ENCODE results near the gene RPAIN. TPM values are rescaled to one million over a fixed set of nuclear protein-coding genes. Genes with fewer than 3 reads are reported as not detected.
A peak's percentile ranks its signal among the peaks of the same experiment; 100 is the strongest.
"Not testable (repeated sequence)": the region's sequence is repeated elsewhere in the genome, so short reads cannot be mapped to it uniquely, and the experiment has no call there.

RPAIN gene
- total RNA-seq, 1 donor from 2014 or later: 61.0 TPM

- intact Hi-C loops (cut with micrococcal nuclease): loop anchor here (5.0 kb wide), 1 partner anchor 52 kb away; the partner anchor contains the start of genes DERL2 and MIS12
- Mint-ChIP-seq H3K27me3 (ENCODE audit: low read depth) (no peaks in the 10 kb centered on the region), H3K4me1 (ENCODE audit: low read depth) (peaks cover 41% of the 10 kb centered on the region), H3K4me3 (ENCODE audit: low read depth) (no peak overlapping the region), H3K9me3 (no peaks in the 10 kb centered on the region), H3K36me3 (ENCODE audit: low read depth) (peaks cover 79% of the 10 kb centered on the region), H3K27ac (no peak overlapping the region)
- DNase-seq (ENCODE audit: low spot score): no peak
These were observed 15.0 kb downstream of the RPAIN start for GRCh38 chr17:5434984-5435383.

- H3K4me1 Mint-ChIP-seq (ENCODE audit: low read depth): peaks cover 41% of the 10 kb centered on the region
- intact Hi-C loops (cut with micrococcal nuclease): loop anchor here (5.0 kb wide), 1 partner anchor 51 kb away; the partner anchor contains the start of genes DERL2 and MIS12
- not testable (repeated sequence) for H3K9me3 Mint-ChIP-seq; DNase-seq (ENCODE audit: low spot score); H3K27me3 Mint-ChIP-seq (ENCODE audit: low read depth)
- H3K27ac Mint-ChIP-seq: peak overlapping the region; percentile 44
- peaks cover 79% of the 10 kb centered on the region for H3K36me3 Mint-ChIP-seq (ENCODE audit: low read depth)
- peak overlapping the region; percentile 52 for H3K4me3 Mint-ChIP-seq (ENCODE audit: low read depth)
These were observed 15.9 kb downstream of the RPAIN start for GRCh38 chr17:5435781-5436315.

- Mint-ChIP-seq H3K9me3 (no peaks in the 10 kb centered on the region), H3K36me3 (ENCODE audit: low read depth) (peaks cover 67% of the 10 kb centered on the region), H3K27ac (peak overlapping the region; percentile 78), H3K27me3 (ENCODE audit: low read depth) (no peaks in the 10 kb centered on the region), H3K4me1 (ENCODE audit: low read depth) (peaks cover 36% of the 10 kb centered on the region), H3K4me3 (ENCODE audit: low read depth) (peak overlapping the region; percentile 90)
- intact Hi-C loops (cut with micrococcal nuclease): loop anchor here (5.0 kb wide), 1 partner anchor 49 kb away; the partner anchor contains the start of genes DERL2 and MIS12
- DNase-seq (ENCODE audit: low spot score): no peak
These were observed 17.8 kb downstream of the RPAIN start for GRCh38 chr17:5437721-5438317.

- H3K27ac Mint-ChIP-seq: peak within 1 kb of the TSS; percentile 82
- no peaks in the 10 kb centered on the region for H3K27me3 Mint-ChIP-seq (ENCODE audit: low read depth)
- H3K4me1 Mint-ChIP-seq (ENCODE audit: low read depth): peaks cover 36% of the 10 kb centered on the region
- peak; percentile 90 for DNase-seq (ENCODE audit: low spot score)
- H3K4me3 Mint-ChIP-seq (ENCODE audit: low read depth): peak within 1 kb of the TSS; percentile 90
- H3K9me3 Mint-ChIP-seq: no peaks in the 10 kb centered on the region
- peaks cover 63% of the 10 kb centered on the region for H3K36me3 Mint-ChIP-seq (ENCODE audit: low read depth)
- intact Hi-C loops (cut with micrococcal nuclease): loop anchor here (1.0 to 5.0 kb wide), 3 partner anchors 20 to 48 kb away; partner anchors contain the start of genes DERL2, DHX33, MIS12 and NUP88
These were observed 18.9 kb downstream of the RPAIN start, which contains the start of gene C1QBP for GRCh38 chr17:5438716-5439445. Gene C1QBP (minus strand): TSS chr17:5439155. CDS start chr17:5439073, 82 bp downstream.

GRCh38 chr17:5439446-5439764, 19.4 kb downstream of the RPAIN start:
- H3K36me3 Mint-ChIP-seq (ENCODE audit: low read depth): peaks cover 62% of the 10 kb centered on the region
- peak overlapping the region; percentile 82 for H3K27ac Mint-ChIP-seq
- DNase-seq (ENCODE audit: low spot score): no peak
- intact Hi-C loops (cut with micrococcal nuclease): loop anchor here (1.0 to 5.0 kb wide), 3 partner anchors 20 to 48 kb away; partner anchors contain the start of genes DERL2, DHX33, MIS12 and NUP88
- no peaks in the 10 kb centered on the region for H3K9me3 Mint-ChIP-seq
- H3K4me1 Mint-ChIP-seq (ENCODE audit: low read depth): peaks cover 36% of the 10 kb centered on the region
- no peaks in the 10 kb centered on the region for H3K27me3 Mint-ChIP-seq (ENCODE audit: low read depth)
- H3K4me3 Mint-ChIP-seq (ENCODE audit: low read depth): peak overlapping the region; percentile 90

GRCh38 chr17:5443728-5444127, 23.7 kb downstream of the RPAIN start:
- no peak overlapping the region for H3K27ac Mint-ChIP-seq

GRCh38 chr17:5444209-5444608, 24.2 kb downstream of the RPAIN start:
- intact Hi-C loops (cut with micrococcal nuclease): no loop called here
- no peaks in the 10 kb centered on the region for H3K9me3 Mint-ChIP-seq

More at GRCh38 chr17:5443728-5444127, 23.7 kb downstream of the RPAIN start:
- no peaks in the 10 kb centered on the region for H3K9me3 Mint-ChIP-seq
- H3K27me3 Mint-ChIP-seq (ENCODE audit: low read depth): no peaks in the 10 kb centered on the region
- peaks cover 12% of the 10 kb centered on the region for H3K4me1 Mint-ChIP-seq (ENCODE audit: low read depth)
- intact Hi-C loops (cut with micrococcal nuclease): no loop called here
- H3K36me3 Mint-ChIP-seq (ENCODE audit: low read depth): peaks cover 63% of the 10 kb centered on the region
- no peak overlapping the region for H3K4me3 Mint-ChIP-seq (ENCODE audit: low read depth)
- DNase-seq (ENCODE audit: low spot score): no peak

GRCh38 chr17:5446786-5447185, 26.8 kb downstream of the RPAIN start:
- H3K27ac Mint-ChIP-seq: no peak overlapping the region
- DNase-seq (ENCODE audit: low spot score): no peak

More at GRCh38 chr17:5444209-5444608, 24.2 kb downstream of the RPAIN start:
- Mint-ChIP-seq H3K4me3 (ENCODE audit: low read depth) (no peak overlapping the region), H3K27me3 (ENCODE audit: low read depth) (no peaks in the 10 kb centered on the region), H3K4me1 (ENCODE audit: low read depth) (peaks cover 11% of the 10 kb centered on the region), H3K27ac (no peak overlapping the region), H3K36me3 (ENCODE audit: low read depth) (peaks cover 68% of the 10 kb centered on the region)
- DNase-seq (ENCODE audit: low spot score): no peak

GRCh38 chr17:5464717-5465507, 44.9 kb downstream of the RPAIN start:
- H3K27ac Mint-ChIP-seq: no peak overlapping the region

More at GRCh38 chr17:5446786-5447185, 26.8 kb downstream of the RPAIN start:
- H3K36me3 Mint-ChIP-seq (ENCODE audit: low read depth): peaks cover 75% of the 10 kb centered on the region
- intact Hi-C loops (cut with micrococcal nuclease): no loop called here
- no peaks in the 10 kb centered on the region for H3K9me3 Mint-ChIP-seq
- H3K27me3 Mint-ChIP-seq (ENCODE audit: low read depth): no peaks in the 10 kb centered on the region
- no peaks in the 10 kb centered on the region for H3K4me1 Mint-ChIP-seq (ENCODE audit: low read depth)
- no peak overlapping the region for H3K4me3 Mint-ChIP-seq (ENCODE audit: low read depth)

GRCh38 chr17:5466295-5466694, 46.3 kb downstream of the RPAIN start:
- DNase-seq (ENCODE audit: low spot score): no peak
- intact Hi-C loops (cut with micrococcal nuclease): no loop called here
- Mint-ChIP-seq H3K36me3 (ENCODE audit: low read depth) (peaks cover 35% of the 10 kb centered on the region), H3K4me3 (ENCODE audit: low read depth) (peak overlapping the region; percentile 95), H3K27ac (no peak overlapping the region), H3K4me1 (ENCODE audit: low read depth) (peaks cover 39% of the 10 kb centered on the region), H3K27me3 (ENCODE audit: low read depth) (no peaks in the 10 kb centered on the region), H3K9me3 (no peaks in the 10 kb centered on the region)

More at GRCh38 chr17:5464717-5465507, 44.9 kb downstream of the RPAIN start:
- no peaks in the 10 kb centered on the region for H3K27me3 Mint-ChIP-seq (ENCODE audit: low read depth)
- H3K4me3 Mint-ChIP-seq (ENCODE audit: low read depth): no peak overlapping the region
- peaks cover 36% of the 10 kb centered on the region for H3K4me1 Mint-ChIP-seq (ENCODE audit: low read depth)
- H3K9me3 Mint-ChIP-seq: no peaks in the 10 kb centered on the region
- intact Hi-C loops (cut with micrococcal nuclease): no loop called here
- peaks cover 48% of the 10 kb centered on the region for H3K36me3 Mint-ChIP-seq (ENCODE audit: low read depth)
- no peak for DNase-seq (ENCODE audit: low spot score)

- no peak for DNase-seq (ENCODE audit: low spot score)
- Mint-ChIP-seq H3K27ac (peak overlapping the region; percentile 44), H3K36me3 (ENCODE audit: low read depth) (peaks cover 40% of the 10 kb centered on the region), H3K27me3 (ENCODE audit: low read depth) (no peaks in the 10 kb centered on the region), H3K4me3 (ENCODE audit: low read depth) (peak overlapping the region; percentile 95), H3K4me1 (ENCODE audit: low read depth) (peaks cover 39% of the 10 kb centered on the region), H3K9me3 (no peaks in the 10 kb centered on the region)
- intact Hi-C loops (cut with micrococcal nuclease): no loop called here
These were observed 47.4 kb downstream of the RPAIN start for GRCh38 chr17:5467416-5467815.

- peaks cover 39% of the 10 kb centered on the region for H3K4me1 Mint-ChIP-seq (ENCODE audit: low read depth)
These were observed 48.1 kb downstream of the RPAIN start for GRCh38 chr17:5468075-5468473.

More at GRCh38 chr17:5468075-5468473, 48.1 kb downstream of the RPAIN start:
- H3K27ac Mint-ChIP-seq: peak overlapping the region; percentile 44
- intact Hi-C loops (cut with micrococcal nuclease): loop anchor here (1.0 kb wide), 3 partner anchors 18 to 48 kb away; partner anchors contain the start of genes C1QBP, DERL2, MIS12 and RPAIN
- DNase-seq (ENCODE audit: low spot score): no peak
- H3K27me3 Mint-ChIP-seq (ENCODE audit: low read depth): no peaks in the 10 kb centered on the region
- peaks cover 39% of the 10 kb centered on the region for H3K36me3 Mint-ChIP-seq (ENCODE audit: low read depth)
- H3K9me3 Mint-ChIP-seq: no peaks in the 10 kb centered on the region
- peak overlapping the region; percentile 95 for H3K4me3 Mint-ChIP-seq (ENCODE audit: low read depth)
